Stimulated activated CD8-positive, alpha-beta memory T cell treated with anti-CD3 and anti-CD28 coated beads, Interleukin-12 subunit alpha, Interleukin-12 subunit beta, amount 100 ng/mL, for 4 hours (primary cell): ENCODE results near the gene ANGPT4.

Source experiments
- DNase-seq: peaks from one replicate; pipeline ENCODE4 v3.0.0-alpha.2; 2020; ENCODE audit warnings: low read depth

Gene ANGPT4, protein sequence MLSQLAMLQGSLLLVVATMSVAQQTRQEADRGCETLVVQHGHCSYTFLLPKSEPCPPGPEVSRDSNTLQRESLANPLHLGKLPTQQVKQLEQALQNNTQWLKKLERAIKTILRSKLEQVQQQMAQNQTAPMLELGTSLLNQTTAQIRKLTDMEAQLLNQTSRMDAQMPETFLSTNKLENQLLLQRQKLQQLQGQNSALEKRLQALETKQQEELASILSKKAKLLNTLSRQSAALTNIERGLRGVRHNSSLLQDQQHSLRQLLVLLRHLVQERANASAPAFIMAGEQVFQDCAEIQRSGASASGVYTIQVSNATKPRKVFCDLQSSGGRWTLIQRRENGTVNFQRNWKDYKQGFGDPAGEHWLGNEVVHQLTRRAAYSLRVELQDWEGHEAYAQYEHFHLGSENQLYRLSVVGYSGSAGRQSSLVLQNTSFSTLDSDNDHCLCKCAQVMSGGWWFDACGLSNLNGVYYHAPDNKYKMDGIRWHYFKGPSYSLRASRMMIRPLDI

DNA sequence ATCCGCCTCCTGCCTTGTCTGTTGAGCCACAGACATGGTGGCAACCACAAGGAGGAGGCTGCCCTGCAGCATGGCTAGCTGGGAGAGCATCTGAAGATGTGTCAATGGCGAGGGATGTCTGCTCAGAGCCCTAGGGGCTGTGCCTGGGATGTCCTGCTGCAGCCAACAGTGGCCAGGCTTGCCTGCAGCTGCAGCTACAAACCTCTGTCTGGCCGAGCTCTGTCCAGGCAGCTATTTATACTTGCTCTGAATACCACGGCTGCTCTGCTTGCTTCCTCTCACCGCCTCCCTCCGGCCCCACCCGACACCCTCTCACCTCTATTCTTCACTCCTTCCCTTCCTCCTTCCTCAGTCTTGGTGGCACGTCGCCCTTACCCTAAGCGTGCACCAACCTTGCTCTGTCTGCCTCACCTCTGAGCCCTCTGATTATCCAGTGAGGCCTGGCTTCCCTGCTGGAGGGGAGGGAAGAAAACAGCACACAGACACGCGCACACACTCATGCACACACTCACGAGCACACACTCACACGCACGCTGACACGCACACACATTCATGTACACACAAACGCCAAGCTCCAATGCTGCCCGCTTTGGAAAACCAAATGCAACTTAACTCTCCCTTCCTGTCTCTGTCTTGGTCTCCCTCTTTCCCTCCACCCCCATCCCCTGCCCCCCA, at the start of gene ANGPT4:
Gene ANGPT4 (minus strand): TSS at position 210 of the 675 bp plus-strand sequence. CDS start 120 bp downstream, at position 90.
- DNase-seq: no peak

DNA sequence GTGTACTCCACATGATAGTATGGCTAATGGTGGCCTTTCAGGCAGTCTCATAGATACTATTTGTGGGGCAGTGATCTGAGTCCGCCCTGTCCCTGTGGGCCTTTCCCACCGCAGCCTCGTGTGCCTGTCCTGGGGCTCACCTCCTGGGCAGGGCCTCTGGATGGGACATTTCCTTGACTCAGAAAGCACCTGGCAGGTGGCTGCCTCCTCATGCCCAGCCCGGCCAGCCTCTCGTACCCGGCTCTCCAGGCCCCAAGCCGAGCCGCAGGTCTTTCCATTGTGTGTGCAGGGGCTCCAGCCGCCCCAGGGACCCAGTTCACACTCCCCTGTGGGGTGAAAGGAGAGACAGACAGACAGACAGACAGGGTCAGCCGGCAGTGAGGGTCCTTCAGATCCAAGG, 47.7 kb upstream of the ANGPT4 start:
- no peak for DNase-seq

DNA sequence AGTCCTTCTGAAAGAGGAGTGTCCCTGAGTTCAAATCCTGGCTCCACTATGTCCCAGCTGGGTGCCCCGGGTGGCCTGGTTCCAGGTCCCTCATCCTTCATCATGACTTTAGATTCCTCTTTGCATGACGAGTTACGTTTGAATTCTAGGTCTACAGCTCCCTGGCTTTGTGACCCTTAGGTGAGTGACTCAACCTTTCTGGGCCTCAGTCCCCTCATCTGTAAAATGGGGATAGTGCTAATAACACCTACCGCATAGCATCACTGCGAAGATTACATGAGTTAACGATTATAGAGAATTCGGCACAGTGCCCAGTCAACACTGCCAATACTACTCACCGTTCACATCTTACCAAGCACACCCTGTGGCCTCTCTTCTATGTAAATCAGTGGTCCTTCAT, 46.5 kb upstream of the ANGPT4 start:
- no peak for DNase-seq

DNA sequence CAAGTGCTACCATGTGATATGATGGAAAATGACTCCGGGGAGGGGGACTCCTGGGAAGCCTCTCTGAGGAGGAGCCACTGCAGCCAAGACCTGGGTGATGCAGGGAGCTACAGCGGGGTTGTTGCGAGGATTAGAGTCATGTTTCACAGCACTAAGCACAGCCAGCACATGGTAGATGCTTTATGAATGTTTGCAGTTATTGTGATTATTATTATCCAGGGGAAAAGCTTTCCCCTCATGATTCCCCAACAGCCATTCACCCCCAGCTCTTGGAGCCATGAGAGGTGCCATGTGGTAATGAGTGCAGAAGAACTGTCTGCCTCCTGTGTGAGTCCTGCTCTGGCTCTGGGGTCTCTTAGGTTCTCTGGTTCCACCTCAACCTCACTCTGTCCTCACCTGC, 46.1 kb upstream of the ANGPT4 start:
- no peak for DNase-seq

DNA sequence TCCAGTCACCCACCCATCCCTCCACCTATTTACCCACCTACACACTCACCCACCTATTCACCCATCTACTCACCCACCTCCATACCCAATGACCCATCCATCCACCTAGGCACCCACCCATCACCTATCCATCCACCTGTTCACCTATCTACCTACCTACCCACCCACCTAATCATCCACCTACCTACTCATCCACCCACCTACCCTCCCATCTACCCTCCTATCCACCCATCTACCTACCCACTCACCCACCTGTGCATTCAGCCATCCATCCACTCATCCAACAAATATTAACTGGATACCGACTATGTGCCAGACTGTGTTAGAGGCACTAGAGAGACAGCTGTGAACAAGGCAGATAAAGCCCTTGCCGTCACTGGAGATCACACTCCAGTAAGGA, 45.6 kb upstream of the ANGPT4 start:
- no peak for DNase-seq

DNA sequence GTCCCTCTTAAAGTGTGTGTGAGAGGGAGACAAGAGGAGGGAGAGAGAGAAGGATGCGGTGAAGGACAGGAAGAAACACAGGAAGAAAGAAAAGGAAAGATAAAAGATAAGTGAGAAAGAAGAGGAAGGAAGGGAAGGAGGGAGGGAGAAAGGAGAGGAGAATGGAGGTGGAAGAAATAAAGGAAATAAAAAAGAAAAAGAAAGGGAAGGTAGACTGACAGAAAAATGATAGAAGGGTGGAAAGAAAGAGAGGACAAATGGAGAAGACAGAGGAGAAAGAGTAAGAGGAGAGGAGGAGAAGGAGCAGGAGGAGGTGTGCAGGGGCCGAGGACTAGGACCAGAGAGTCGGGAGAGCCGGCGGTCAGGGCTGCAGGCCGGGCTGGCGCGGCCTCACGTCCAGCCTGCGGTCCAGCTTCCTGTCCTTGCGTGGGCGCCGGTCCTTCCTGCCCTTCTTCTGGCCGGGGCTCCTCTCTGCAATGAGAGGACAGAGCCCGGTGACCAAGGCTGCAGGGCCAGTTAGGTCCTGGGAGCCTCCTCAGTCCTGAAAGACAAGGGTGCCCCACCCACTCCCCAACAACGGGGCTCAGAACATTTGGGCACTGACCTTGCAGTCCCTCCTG, 44.0 kb upstream of the ANGPT4 start:
- DNase-seq: no peak

DNA sequence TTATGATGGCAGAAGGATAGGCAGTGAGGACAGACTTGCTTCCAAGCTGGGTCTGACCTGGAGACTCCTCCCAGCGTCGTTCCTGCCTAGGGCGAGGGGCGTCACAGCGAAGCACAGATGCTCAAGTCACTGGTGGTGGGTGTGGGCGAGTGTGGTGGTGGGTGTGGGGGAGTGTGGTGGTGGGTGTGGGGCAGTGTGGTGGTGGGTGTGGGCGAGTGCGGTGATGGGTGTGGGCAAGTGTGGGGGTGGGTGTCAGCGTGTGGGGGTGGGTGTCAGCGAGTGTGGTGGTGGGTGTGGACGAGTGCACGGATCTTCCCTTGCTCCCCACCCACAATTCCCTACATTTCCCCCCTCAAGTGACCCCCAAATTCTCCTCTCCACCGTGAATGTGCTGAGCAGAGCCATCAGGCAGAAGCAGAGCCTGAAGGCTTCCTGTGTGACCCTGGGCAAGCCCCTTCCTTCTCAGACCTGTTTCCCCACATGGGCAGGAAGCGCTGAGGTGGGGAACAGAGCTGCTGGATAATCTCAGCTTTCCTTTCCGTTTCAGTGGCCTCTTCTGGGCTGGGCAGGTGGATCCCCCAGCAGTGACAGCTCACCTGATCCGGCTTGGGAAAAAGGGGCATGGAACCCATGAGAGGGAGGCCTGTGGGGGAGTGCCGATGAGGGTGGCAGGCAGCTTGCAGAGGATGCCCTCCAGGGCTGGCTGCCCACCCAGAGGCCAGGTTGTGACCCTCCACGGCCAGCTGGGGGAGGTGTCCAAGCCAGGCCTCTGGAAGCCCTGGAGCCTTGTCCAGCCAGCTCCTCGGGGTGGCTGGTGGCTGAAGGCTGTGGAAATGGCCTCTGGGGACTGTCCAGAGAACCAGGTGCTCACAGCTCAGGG, 43.0 kb upstream of the ANGPT4 start:
- no peak for DNase-seq

DNA sequence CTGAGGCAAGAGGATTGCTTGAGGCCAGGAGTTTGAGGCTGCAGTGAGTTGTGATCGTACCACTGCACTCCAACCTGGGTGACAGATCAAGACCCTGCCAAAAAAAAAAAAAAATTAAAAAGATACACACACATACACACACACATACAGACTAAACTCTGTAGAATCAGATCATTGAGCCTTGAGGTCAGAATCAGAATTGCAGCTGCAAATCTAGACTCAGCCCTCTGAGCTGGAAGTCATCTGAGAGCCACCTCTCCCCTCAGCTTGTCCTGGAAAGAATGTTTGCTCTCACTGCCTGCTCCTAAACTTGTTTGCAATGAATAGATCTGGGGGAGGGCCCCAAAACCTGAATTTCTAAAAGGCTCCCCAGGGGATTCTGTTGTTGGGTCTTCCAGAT, 41.4 kb upstream of the ANGPT4 start:
- no peak for DNase-seq

DNA sequence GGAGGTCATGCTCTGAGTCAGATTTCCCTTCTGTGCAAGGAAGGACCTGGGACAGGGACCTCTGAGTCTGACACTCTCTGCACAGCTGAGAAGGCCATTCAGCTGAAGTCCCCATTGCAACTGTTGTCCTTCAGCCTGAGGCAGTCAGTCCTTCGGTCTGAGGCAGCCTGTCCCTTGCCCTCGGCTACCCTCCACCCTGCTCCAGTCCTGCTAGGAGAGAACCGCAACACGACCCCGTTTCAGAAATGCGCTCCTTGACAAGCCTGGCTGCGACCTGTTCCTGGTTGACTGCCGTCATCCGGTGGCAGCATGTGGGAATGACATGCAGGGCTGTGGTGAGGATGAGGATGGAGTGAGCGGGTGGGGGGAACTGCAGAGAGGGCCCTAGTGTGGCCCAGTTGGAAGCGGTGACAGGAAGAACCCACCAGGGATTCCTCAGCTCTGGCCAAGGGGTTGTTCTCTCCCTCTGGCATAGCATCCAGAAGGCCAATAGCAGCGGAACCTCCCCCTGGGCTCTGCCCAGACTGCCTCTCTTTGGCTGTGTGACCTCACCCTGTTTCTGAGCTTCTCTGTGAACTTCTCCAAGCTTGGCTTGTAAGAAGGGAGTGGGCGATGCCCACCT, 40.3 kb upstream of the ANGPT4 start:
- DNase-seq: peak; percentile 45

DNA sequence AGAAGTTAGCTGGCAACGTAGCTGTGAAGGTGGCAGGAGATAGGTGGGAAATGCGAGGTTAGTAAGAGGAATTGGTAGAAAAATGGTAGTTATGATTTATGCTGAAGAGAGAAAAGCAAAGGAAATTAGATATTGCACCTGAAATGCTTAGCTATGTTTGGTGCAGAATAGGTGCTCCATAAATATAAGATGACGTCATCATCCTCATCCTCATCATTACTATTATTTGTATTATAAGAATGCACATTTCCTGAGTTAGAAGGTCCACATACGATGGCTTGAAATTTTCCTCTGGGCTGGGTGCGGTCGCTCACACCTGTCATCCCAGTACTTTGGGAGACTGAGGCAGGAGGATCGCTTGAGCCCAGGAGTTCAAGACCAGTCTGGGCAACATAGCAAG, 39.5 kb upstream of the ANGPT4 start:
- no peak for DNase-seq

DNA sequence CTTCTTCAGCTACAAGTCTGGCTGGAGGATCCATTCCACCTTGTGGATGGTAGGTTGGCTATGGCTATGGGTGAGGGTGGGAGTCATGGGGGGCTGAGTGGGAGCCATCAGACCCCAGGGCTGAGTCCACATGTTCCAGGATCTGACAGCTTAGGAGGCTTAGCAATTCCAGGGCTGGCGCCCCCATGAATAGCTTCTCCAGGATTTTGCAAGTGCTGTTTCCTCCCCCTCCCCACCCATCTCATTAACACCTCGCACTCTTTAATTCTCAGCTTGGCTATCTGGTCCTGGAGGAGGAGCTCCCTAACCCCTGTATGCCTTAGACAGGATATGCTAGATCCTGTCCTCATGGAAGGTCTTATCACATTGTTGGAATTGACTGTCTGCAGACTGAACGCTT, 39.0 kb upstream of the ANGPT4 start:
- DNase-seq: no peak

DNA sequence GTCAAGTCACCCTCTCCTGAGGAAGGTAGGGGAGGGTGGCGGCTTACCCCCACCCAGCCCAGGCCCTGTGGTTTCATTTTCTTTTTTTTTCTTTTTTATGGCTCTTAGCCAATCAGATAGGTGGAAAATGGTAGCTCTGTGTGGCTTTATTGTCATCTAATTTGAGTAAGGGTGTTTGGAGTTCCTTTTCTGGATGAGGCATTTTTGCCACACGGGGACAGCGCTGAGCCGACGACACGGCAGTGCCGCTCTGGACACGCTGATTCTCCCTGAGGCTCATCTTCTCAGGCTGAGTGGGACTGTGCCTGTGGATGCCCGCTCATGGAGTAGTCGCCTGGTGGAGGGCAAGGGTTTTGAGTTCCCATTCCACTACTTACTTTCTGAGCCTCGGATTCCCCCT, 37.6 kb upstream of the ANGPT4 start:
- DNase-seq: no peak

DNA sequence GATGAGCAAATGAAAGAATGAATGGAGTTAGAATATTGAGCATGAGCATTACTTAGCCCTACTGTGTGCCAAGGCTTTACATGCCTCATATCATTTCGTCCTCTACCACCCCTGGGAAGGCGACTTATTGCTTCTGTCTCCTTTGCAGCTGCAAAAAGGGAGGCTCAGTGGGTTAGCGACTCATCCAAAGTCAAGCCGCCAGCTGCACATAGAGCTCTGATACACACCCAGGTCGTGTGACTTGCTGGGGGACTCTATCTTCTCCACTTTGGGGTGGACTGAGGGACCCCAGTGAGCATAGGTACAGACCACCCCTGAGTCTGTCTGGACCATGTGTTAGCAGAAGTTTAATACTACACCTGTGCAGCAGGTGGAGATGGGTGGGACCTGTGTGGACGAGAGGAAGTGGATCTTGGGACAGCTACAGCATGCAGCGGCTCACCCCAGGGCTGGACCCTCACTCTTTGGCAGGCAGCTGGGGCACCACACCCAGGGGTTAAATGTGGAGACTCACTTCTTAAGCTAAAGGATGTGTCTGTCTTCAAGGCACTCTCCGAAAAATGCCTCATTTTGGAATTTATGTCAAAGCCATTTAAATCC, 36.2 kb upstream of the ANGPT4 start:
- DNase-seq: no peak

DNA sequence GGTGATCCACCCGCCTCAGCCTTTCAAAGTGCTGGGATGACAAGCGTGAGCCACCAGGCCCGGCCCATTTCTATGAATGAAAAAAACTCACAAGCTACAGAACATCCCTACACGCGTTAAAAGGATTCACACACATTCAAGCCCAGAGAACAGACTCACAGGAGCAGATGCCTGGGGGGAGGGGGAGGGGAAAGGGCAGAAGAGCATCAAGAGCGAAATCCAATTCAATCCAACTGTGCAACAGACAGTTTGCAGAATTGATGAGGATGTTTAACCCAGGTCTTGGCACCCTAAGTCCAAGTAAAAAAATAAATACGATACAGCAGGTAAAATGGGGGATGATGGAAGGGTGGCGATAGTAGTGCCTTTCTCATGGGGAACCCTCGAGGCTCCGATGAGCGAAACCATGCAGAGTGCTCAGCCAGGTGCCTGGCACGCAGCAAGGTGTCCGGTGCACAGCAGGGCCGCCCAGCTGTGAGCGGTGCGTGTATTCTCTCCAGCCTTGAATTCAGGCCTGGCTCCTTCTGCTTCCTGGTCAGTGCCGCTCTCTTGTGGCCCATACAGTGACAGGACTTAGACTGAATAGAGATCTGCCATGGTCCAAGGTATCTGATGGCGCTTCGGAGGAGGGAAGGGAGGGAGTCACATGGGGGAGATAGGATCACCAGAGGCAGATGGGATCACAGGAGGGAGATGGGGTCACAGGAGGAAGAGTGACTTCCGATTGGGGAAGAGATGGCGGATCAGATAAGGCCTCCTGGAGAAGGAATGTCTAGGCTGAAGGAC, 35.4 kb upstream of the ANGPT4 start:
- no peak for DNase-seq

DNA sequence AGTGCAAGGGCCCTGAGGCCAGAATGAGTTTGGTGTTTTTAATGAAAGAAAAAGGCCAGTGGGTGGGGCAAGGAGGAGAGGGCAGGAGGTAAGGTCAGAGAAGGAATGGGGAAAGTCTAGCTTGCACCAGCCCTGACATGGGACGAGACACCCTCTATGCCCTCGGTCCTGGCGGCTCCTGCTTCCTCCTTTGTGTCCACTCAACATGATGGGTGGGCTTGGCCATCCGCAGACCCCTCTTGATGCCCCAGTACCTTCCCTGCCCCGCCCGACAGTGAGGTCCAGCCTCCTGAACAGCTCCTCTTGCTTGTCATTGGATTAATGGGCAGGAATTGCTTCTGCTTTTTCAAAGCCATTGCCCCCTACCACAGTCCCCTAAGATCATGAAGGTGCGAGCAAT, 33.6 kb upstream of the ANGPT4 start:
- DNase-seq: no peak

DNA sequence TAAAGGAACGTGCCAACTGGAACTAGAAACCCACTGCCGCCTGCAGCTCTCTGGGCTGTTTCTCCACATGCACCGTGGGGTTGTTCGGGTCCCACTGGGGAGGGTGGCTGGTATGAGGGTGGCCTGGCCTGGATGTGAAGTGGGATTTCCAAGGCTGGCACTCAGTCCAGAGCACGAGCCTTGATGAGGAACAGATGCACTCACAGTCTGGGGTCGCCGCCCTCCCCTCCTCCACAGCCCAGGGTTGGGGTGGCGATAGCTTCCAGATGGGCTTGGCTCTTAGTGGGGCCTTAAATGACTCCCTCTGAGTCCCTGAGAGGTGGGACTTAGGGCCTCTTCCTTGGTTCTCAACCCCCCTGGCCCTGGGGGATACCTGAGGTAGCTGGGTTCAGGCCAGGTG, 30.7 kb upstream of the ANGPT4 start:
- no peak for DNase-seq

DNA sequence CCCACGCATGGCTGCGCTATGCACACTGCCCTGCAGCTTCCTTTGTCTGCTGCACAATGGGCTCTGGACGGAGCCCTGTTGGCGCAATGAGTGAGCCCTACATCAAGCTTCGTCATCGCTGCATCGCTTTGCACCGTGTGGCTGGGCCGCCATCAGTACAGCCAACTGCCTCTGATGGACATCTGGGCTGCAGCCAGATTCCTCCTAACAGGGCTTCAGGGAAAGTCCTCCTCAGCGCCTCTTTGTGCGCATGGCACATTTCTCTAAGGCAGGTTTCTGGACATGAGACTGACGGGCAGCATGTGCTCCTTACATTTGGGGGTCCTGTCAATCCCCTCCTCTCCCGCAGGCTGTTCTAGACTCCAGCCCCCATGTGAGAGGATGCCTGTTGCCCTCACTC, 29.7 kb upstream of the ANGPT4 start:
- DNase-seq: no peak

DNA sequence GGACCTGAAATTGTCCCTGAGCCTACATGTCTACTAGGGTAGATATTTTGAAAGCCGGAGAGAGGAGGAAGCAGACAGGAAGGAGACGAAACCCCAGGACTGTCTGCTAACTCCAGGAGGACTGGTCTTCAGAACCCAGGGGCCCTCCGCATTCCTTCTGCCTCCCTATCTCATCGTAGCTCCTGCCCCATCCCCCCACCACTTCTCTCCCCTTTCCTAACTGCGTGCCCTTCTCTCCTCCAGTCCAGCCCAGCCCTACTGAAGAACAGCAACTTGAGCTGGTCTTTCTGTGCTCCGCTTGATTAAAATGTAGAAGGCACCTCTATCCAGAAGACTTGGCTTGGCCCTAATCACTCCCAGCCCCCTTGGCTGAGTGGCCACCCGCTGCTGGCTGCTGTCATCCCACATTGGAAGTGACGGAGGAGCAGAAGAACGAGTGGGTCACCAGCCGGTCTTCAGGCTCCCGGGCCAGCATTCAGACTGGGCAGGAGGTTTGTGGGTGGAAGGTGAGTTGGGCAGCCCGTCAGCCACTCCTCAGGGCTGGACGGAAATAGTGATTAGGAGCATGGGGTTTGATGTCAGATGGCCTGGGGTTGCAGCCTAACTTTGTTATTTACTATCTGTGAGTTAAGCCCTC, 28.8 kb upstream of the ANGPT4 start:
- DNase-seq: no peak

DNA sequence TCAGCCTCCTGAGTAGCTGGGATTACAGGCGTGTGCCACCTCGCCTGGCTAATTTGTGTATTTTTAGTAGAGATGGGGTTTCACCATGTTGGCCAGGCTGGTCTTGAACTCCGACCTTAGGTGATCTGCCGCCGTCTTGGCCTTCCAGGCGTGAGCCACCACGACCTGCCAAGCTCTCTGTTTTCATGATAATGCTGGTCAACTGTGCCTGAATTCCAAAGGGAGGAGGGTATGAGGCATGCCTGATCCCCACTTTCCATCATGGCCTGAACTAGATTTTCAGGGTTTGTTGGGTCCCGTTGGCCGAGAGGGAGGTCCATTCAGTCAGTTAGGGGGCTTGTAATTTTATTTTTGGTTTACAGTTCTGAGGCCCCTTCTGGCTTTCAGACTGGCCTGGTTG, 28.0 kb upstream of the ANGPT4 start:
- DNase-seq: no peak

DNA sequence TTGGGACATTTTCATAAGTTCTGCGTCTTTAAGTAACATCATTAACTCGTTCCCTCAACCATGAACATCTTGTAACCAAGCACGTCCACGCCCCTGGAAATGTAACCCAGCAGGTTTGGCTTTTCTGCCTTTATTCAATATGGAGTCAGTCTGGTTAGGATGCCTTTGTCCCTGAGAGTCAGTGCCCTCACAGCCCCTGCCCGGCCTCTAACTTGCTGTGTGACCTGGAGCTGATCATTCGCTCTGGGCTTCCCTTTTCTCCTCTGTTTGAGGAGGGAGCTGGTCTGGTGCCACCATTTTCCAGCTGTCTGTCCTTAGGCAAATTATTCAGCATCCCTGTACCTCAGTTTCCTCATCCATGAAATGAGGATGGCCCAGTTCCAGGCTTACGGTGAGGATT, 26.5 kb upstream of the ANGPT4 start:
- DNase-seq: no peak
